Hepatocyte (in vitro differentiated cells): ENCODE data around the gene HMGN4.

Experiments used
- EZH2 ChIP-seq: fragments of 200-600 bp; sonication (generic); IDR thresholded peaks from 2 replicates; pipeline ENCODE4 v1.6.1; 2016; ENCODE audit warnings: antibody characterized with exemption, mild to moderate bottlenecking, borderline replicate concordance
- EZH2phosphoT487 ChIP-seq: fragments of 200-600 bp; sonication (generic); IDR thresholded peaks from one replicate; pipeline ENCODE4 v1.6.1; 2018; ENCODE audit warnings: antibody characterized with exemption, mild to moderate bottlenecking, low read depth, moderate library complexity; ENCODE audit not compliant: unreplicated experiment, severe bottlenecking
- TF ChIP-seq, protein P1 (sequence below): fragments of 200-600 bp; sonication (generic); IDR thresholded peaks from 2 replicates; pipeline ENCODE4 v1.5.1; 2016; ENCODE audit warnings: antibody characterized with exemption, mild to moderate bottlenecking; ENCODE audit not compliant: poor library complexity

- TF ChIP-seq, protein P1, sequence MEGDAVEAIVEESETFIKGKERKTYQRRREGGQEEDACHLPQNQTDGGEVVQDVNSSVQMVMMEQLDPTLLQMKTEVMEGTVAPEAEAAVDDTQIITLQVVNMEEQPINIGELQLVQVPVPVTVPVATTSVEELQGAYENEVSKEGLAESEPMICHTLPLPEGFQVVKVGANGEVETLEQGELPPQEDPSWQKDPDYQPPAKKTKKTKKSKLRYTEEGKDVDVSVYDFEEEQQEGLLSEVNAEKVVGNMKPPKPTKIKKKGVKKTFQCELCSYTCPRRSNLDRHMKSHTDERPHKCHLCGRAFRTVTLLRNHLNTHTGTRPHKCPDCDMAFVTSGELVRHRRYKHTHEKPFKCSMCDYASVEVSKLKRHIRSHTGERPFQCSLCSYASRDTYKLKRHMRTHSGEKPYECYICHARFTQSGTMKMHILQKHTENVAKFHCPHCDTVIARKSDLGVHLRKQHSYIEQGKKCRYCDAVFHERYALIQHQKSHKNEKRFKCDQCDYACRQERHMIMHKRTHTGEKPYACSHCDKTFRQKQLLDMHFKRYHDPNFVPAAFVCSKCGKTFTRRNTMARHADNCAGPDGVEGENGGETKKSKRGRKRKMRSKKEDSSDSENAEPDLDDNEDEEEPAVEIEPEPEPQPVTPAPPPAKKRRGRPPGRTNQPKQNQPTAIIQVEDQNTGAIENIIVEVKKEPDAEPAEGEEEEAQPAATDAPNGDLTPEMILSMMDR = no peak
- no peak for TF ChIP-seq EZH2
- no peak for TF ChIP-seq EZH2phosphoT487
Measured at GRCh38 chr6:26563488-26563887, 25.3 kb downstream of the HMGN4 start.
